KOPT-K1 (cell line): ENCODE measurements around the gene NFYA.
A peak's percentile ranks its signal among the peaks of the same experiment; 100 is the strongest.

Experiments used
- H3K27ac ChIP-seq: fragments of 200-600 bp; sonication (generic); 2 replicates; pipeline ENCODE4 v1.5.1; 2016; ENCODE audit warnings: antibody characterized with exemption, mild to moderate bottlenecking, low read depth, low read length; ENCODE audit not compliant: poor library complexity, severe bottlenecking
- H3K36me3 ChIP-seq: fragments of 200-600 bp; sonication (generic); 2 replicates; pipeline ENCODE4 v1.5.1; 2017; ENCODE audit warnings: antibody characterized with exemption, mild to moderate bottlenecking, low read length, moderate library complexity; ENCODE audit not compliant: insufficient read depth
- H3K9me3 ChIP-seq: fragments of 200-600 bp; sonication (generic); 2 replicates; pipeline ENCODE4 v1.5.1; 2017; ENCODE audit warnings: antibody characterized with exemption, low read length, mild to moderate bottlenecking; ENCODE audit not compliant: insufficient read depth, poor library complexity, severe bottlenecking

The NFYA gene

GRCh38 chr6:41072836-41073202 is at the start of gene NFYA:
Gene NFYA (plus strand): TSS chr6:41072974. CDS start chr6:41079090, 6,116 bp downstream.
- no peaks in the 10 kb centered on the region for H3K9me3 ChIP-seq
- peak within 1 kb of the TSS; percentile 94 for H3K27ac ChIP-seq
- peaks cover 54% of the 10 kb centered on the region for H3K36me3 ChIP-seq

- H3K27ac ChIP-seq, result no peak overlapping the region
- H3K36me3 ChIP-seq, result peaks cover 6% of the 10 kb centered on the region; the same call in 1 of the 2 replicates
- H3K9me3 ChIP-seq, result no peaks in the 10 kb centered on the region
Measured at GRCh38 chr6:41023114-41023513, 49.7 kb upstream of the NFYA start.

GRCh38 chr6:41025966-41026530 is 46.7 kb upstream of the NFYA start:
- H3K36me3 ChIP-seq, result peaks cover 6% of the 10 kb centered on the region; the same call in 1 of the 2 replicates
- H3K9me3 ChIP-seq, result no peaks in the 10 kb centered on the region
- H3K27ac ChIP-seq, result peak overlapping the region; percentile 96

GRCh38 chr6:41027241-41027640 is 45.5 kb upstream of the NFYA start:
- peaks cover 6% of the 10 kb centered on the region; the same call in 1 of the 2 replicates for H3K36me3 ChIP-seq
- peak overlapping the region; percentile 96 for H3K27ac ChIP-seq
- no peaks in the 10 kb centered on the region for H3K9me3 ChIP-seq

- Histone ChIP-seq H3K36me3 (peaks cover 6% of the 10 kb centered on the region; the same call in 1 of the 2 replicates), H3K9me3 (no peaks in the 10 kb centered on the region), H3K27ac (peak overlapping the region; percentile 96)
Measured at GRCh38 chr6:41027799-41028560, 44.8 kb upstream of the NFYA start.

GRCh38 chr6:41028561-41029412 is 44.0 kb upstream of the NFYA start:
- Histone ChIP-seq H3K36me3 (peaks cover 6% of the 10 kb centered on the region; the same call in 1 of the 2 replicates), H3K27ac (peak overlapping the region; percentile 96), H3K9me3 (no peaks in the 10 kb centered on the region)

GRCh38 chr6:41032830-41033229 is 39.9 kb upstream of the NFYA start:
- Histone ChIP-seq H3K9me3 (no peaks in the 10 kb centered on the region), H3K27ac (no peak overlapping the region)

GRCh38 chr6:41033776-41034175 is 39.0 kb upstream of the NFYA start:
- H3K9me3 ChIP-seq, result no peaks in the 10 kb centered on the region

More at GRCh38 chr6:41032830-41033229, 39.9 kb upstream of the NFYA start:
- no peaks in the 10 kb centered on the region for H3K36me3 ChIP-seq

GRCh38 chr6:41036186-41036585 is 36.6 kb upstream of the NFYA start:
- Histone ChIP-seq H3K9me3 (no peaks in the 10 kb centered on the region), H3K36me3 (no peaks in the 10 kb centered on the region), H3K27ac (no peak overlapping the region)

More at GRCh38 chr6:41033776-41034175, 39.0 kb upstream of the NFYA start:
- Histone ChIP-seq H3K27ac (no peak overlapping the region), H3K36me3 (no peaks in the 10 kb centered on the region)

GRCh38 chr6:41036601-41037000 is 36.2 kb upstream of the NFYA start:
- no peaks in the 10 kb centered on the region for H3K9me3 ChIP-seq
- H3K36me3 ChIP-seq, result no peaks in the 10 kb centered on the region
- H3K27ac ChIP-seq, result no peak overlapping the region

- H3K36me3 ChIP-seq, result no peaks in the 10 kb centered on the region
Measured at GRCh38 chr6:41037107-41037900, 35.5 kb upstream of the NFYA start.

GRCh38 chr6:41038205-41038604 is 34.6 kb upstream of the NFYA start:
- H3K36me3 ChIP-seq, result no peaks in the 10 kb centered on the region
- H3K27ac ChIP-seq, result no peak overlapping the region
- H3K9me3 ChIP-seq, result no peaks in the 10 kb centered on the region

More at GRCh38 chr6:41037107-41037900, 35.5 kb upstream of the NFYA start:
- Histone ChIP-seq H3K27ac (no peak overlapping the region), H3K9me3 (no peaks in the 10 kb centered on the region)

- Histone ChIP-seq H3K9me3 (no peaks in the 10 kb centered on the region), H3K27ac (no peak within 1 kb of the TSS)
Measured at GRCh38 chr6:41039060-41039998, 33.4 kb upstream of the NFYA start, which contains the start of gene UNC5CL. Gene UNC5CL (minus strand): TSS chr6:41039221. CDS start chr6:41035074, 4,147 bp downstream.

More at GRCh38 chr6:41039060-41039998, 33.4 kb upstream of the NFYA start, which contains the start of gene UNC5CL:
- no peaks in the 10 kb centered on the region for H3K36me3 ChIP-seq
